Measurements from ENCODE around the gene RAD21L1. TPM values are rescaled to one million over a fixed set of nuclear protein-coding genes. Genes with fewer than 3 reads are reported as not detected.
A peak's percentile ranks its signal among the peaks of the same experiment; 100 is the strongest.

Gene RAD21L1
- total RNA-seq, 1 donor from 2014 or later, result not detected

GRCh38 chr20:1297486-1297885 is 71.6 kb downstream of the RAD21L1 start:
- Mint-ChIP-seq H3K27ac (ENCODE audit: unreplicated experiment) (no peak overlapping the region), H3K36me3 (ENCODE audit: low read depth) (no peaks in the 10 kb centered on the region), H3K27me3 (ENCODE audit: low read depth) (no peaks in the 10 kb centered on the region), H3K4me3 (no peak overlapping the region), H3K4me1 (no peaks in the 10 kb centered on the region), H3K9me3 (no peaks in the 10 kb centered on the region)
- TF ChIP-seq CTCF (conservative IDR thresholded peaks at IDR 0.05), result no peak
- no peak for DNase-seq (ENCODE audit: low read depth, low spot score)

- Mint-ChIP-seq H3K27ac (ENCODE audit: unreplicated experiment) (no peak overlapping the region), H3K4me1 (no peaks in the 10 kb centered on the region), H3K27me3 (ENCODE audit: low read depth) (no peaks in the 10 kb centered on the region), H3K4me3 (no peak overlapping the region), H3K36me3 (ENCODE audit: low read depth) (no peaks in the 10 kb centered on the region), H3K9me3 (no peaks in the 10 kb centered on the region)
- TF ChIP-seq CTCF (conservative IDR thresholded peaks at IDR 0.05), result no peak
- no peak for DNase-seq (ENCODE audit: low read depth, low spot score)
Measured at GRCh38 chr20:1298166-1298565, 72.3 kb downstream of the RAD21L1 start.

- TF ChIP-seq CTCF (conservative IDR thresholded peaks at IDR 0.05), result no peak
- no peak overlapping the region for H3K4me3 Mint-ChIP-seq
Measured at GRCh38 chr20:1298888-1299511, 73.2 kb downstream of the RAD21L1 start.

GRCh38 chr20:1299522-1299921 is 73.7 kb downstream of the RAD21L1 start:
- no peak for DNase-seq (ENCODE audit: low read depth, low spot score)
- H3K4me3 Mint-ChIP-seq, result no peak overlapping the region

More at GRCh38 chr20:1298888-1299511, 73.2 kb downstream of the RAD21L1 start:
- no peak overlapping the region for H3K27ac Mint-ChIP-seq (ENCODE audit: unreplicated experiment)
- DNase-seq (ENCODE audit: low read depth, low spot score), result no peak
- no peaks in the 10 kb centered on the region for H3K36me3 Mint-ChIP-seq (ENCODE audit: low read depth)
- H3K27me3 Mint-ChIP-seq (ENCODE audit: low read depth), result no peaks in the 10 kb centered on the region
- no peaks in the 10 kb centered on the region for H3K9me3 Mint-ChIP-seq
- H3K4me1 Mint-ChIP-seq, result no peaks in the 10 kb centered on the region

GRCh38 chr20:1300083-1300840 is 74.4 kb downstream of the RAD21L1 start:
- H3K4me3 Mint-ChIP-seq, result no peak overlapping the region
- no peaks in the 10 kb centered on the region for H3K36me3 Mint-ChIP-seq (ENCODE audit: low read depth)
- no peak overlapping the region for H3K27ac Mint-ChIP-seq (ENCODE audit: unreplicated experiment)
- no peaks in the 10 kb centered on the region for H3K27me3 Mint-ChIP-seq (ENCODE audit: low read depth)
- no peak for TF ChIP-seq CTCF (conservative IDR thresholded peaks at IDR 0.05)
- no peak for DNase-seq (ENCODE audit: low read depth, low spot score)
- H3K4me1 Mint-ChIP-seq, result no peaks in the 10 kb centered on the region
- H3K9me3 Mint-ChIP-seq, result no peaks in the 10 kb centered on the region

More at GRCh38 chr20:1299522-1299921, 73.7 kb downstream of the RAD21L1 start:
- Mint-ChIP-seq H3K4me1 (no peaks in the 10 kb centered on the region), H3K36me3 (ENCODE audit: low read depth) (no peaks in the 10 kb centered on the region), H3K27ac (ENCODE audit: unreplicated experiment) (no peak overlapping the region), H3K9me3 (no peaks in the 10 kb centered on the region), H3K27me3 (ENCODE audit: low read depth) (no peaks in the 10 kb centered on the region)
- peak; percentile 40 for TF ChIP-seq CTCF (conservative IDR thresholded peaks at IDR 0.05)

Measured in neural crest cell (in vitro differentiated cells).